ENCODE data around the gene RAI1.

The RAI1 gene

DNA sequence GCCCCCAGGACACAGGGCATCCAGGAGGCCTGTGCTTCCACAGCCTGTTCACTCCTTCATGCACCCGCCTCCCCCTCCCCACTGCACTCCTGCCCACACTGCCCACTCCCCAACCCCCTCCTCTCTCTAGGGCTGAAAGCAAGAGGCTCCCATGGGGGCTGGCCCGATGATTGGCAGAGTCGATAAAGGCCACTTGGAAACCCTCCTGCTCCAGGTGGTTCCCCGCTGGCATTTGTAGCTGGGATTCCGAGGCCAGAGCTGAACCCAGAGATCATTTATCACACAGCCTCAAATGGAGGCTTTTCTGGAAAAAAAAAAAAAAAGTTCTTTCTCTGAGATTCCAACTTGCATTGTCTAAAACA lies 81.5 kb downstream of the RAI1 start:
- TF ChIP-seq, protein P1, sequence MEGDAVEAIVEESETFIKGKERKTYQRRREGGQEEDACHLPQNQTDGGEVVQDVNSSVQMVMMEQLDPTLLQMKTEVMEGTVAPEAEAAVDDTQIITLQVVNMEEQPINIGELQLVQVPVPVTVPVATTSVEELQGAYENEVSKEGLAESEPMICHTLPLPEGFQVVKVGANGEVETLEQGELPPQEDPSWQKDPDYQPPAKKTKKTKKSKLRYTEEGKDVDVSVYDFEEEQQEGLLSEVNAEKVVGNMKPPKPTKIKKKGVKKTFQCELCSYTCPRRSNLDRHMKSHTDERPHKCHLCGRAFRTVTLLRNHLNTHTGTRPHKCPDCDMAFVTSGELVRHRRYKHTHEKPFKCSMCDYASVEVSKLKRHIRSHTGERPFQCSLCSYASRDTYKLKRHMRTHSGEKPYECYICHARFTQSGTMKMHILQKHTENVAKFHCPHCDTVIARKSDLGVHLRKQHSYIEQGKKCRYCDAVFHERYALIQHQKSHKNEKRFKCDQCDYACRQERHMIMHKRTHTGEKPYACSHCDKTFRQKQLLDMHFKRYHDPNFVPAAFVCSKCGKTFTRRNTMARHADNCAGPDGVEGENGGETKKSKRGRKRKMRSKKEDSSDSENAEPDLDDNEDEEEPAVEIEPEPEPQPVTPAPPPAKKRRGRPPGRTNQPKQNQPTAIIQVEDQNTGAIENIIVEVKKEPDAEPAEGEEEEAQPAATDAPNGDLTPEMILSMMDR (IDR thresholded peaks at IDR 0.05; ENCODE audit: borderline replicate concordance, insufficient read depth, low read depth, low read length): no peak

DNA sequence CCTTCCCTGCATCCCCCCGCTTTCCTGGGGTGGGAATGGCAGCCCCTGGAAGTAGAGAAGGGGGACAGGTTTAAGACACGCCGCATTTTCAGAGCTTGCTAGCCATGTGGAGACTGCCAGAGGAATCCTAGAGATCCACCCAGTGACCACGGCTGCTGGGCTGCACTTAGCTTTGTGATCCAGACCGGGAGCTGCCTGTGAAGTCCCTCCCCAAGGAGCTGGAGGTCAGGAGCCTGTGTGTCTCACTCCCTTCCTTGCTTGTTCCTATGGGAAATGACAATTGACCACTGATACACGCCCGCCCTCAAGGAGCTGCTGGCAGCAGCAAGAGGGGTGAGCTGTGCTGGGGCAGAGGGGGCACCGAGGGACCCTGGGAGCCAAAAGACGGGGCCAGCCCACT lies 81.9 kb downstream of the RAI1 start:
- TF ChIP-seq, protein P1 (IDR thresholded peaks at IDR 0.05; ENCODE audit: borderline replicate concordance, insufficient read depth, low read depth, low read length): no peak
- H3K4me3 ChIP-seq (ENCODE audit: low read depth, low read length): no peak overlapping the region

More for the DNA sequence above, 81.5 kb downstream of the RAI1 start:
- H3K4me3 ChIP-seq (ENCODE audit: low read depth, low read length): no peak overlapping the region

DNA sequence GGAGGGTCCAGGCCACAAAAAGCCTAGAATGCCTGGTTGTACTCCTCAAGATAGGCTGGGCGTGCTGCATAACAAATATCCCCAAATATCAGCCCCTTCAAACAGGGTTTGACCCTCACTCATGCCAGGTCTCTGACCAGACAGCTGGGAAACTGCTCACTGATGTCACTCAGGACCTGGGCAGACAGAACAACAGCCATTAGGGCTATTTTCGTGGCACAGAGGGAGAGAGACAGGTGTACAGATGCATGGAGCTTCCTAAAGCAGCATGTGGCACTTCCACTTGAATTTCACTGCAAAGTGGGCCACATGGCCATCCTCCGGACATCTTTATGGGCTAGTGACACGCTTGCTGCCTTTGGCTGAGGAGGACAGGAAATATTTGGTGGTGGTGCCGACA lies 82.5 kb downstream of the RAI1 start:
- TF ChIP-seq, protein P1 (IDR thresholded peaks at IDR 0.05; ENCODE audit: borderline replicate concordance, insufficient read depth, low read depth, low read length): no peak
- no peak overlapping the region for H3K4me3 ChIP-seq (ENCODE audit: low read depth, low read length)

DNA sequence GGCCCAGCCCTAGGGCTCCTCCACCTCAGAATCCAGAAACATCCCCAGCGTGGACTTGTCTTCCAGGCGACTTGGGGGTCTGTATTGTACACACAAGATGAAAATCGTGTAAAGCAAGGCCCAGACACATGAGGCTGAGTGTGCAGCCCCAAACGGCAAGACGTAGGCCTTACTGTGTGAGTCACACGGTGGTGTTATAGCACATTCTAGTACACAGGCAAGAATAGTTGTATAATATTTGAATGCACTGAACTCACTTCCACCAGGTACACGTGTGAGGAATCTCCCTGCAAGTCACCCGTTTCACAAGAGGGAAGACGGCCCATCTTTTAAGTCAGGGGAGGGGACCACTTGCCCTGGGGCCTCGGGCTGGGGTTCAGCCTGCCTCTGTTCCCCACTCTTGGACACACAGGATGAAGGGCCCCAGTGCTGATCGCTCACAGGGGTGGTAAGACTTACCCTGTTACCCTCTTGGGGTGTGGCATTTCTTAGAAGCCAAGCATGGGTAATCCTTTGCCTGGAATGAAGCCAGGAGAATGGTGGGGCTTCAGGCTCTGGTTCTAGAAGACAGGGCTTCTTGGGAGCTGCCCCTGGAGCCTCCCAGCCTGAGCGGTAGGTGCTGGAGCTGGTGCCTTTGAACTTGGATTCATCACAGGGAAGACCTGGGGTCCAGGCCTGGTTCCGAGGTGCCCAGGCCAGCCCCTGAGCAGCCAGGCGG lies 84.3 kb downstream of the RAI1 start:
- TF ChIP-seq, protein P1 (IDR thresholded peaks at IDR 0.05; ENCODE audit: borderline replicate concordance, insufficient read depth, low read depth, low read length): no peak
- no peak overlapping the region for H3K4me3 ChIP-seq (ENCODE audit: low read depth, low read length)

DNA sequence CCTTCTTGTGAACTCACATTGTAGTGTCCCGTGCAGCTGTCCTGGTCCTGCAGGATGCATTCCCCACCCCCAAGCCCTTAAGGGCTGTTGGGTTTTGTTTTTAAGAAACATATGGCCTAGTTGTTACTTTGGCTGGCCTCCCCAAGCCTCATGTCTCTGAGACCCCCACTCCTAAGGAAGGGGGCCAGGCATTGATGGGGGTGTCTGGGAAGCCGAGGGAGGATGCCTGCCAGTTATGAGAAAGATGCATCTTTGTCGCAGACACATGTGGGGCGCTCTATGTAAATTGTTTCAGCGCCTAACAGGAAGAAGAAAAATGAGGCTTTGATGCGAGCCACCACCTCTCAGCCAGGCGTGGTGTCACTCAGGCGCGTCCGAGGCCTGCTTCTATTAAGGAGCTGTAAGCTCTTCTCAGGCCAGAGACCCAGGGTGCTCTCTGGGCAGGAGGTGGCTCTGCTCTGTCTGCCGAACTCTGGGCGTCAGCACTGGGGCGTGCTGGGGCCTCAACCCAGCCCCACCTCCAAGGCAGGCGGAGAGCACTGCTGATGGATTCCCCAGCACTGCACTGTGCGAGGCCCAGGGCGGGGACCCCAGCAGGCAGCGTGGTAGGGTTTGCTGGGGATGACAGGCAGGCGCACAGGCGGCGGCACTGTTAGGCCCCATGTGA lies 85.0 kb downstream of the RAI1 start:
- no peak overlapping the region for H3K4me3 ChIP-seq (ENCODE audit: low read depth, low read length)
- TF ChIP-seq, protein P1 (IDR thresholded peaks at IDR 0.05; ENCODE audit: borderline replicate concordance, insufficient read depth, low read depth, low read length): no peak

DNA sequence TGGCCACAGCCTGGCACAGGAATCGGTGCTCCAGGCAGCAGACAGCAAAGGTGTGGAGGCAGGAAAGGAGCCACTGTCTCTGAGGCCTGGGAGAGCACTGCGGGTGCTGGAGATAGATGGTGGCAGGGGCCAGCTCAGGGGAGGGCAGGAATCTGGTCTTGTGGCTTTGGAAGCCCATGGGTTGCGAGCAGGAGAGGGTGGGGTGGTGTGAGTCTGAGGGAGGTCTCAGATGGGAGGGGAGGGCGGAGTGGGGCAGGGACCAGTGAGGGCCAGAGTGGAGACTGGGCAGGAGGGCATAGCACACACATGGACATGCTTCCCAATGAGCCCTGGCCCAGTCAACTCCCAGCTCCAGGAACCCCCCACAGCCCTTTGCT lies 85.5 kb downstream of the RAI1 start:
- no peak overlapping the region for H3K4me3 ChIP-seq (ENCODE audit: low read depth, low read length)
- TF ChIP-seq, protein P1 (IDR thresholded peaks at IDR 0.05; ENCODE audit: borderline replicate concordance, insufficient read depth, low read depth, low read length): no peak

Measured in GM12875 (cell line).